Sciatic nerve (tissue), 2 donors: ENCODE data around the gene C1orf159. TPM values are rescaled to one million over a fixed set of nuclear protein-coding genes. Genes with fewer than 3 reads are reported as not detected.
"Not testable (repeated sequence)": the region's sequence is repeated elsewhere in the genome, so short reads cannot be mapped to it uniquely, and the experiment has no call there.

Experiments
- ATAC-seq: fragments of 200-7000 bp; cut with Tn5 transposase; one replicate; pipeline ENCODE4 v1.9.1; 2020; ENCODE audit warnings: mild to moderate bottlenecking, moderate library complexity
- DNase-seq: peaks from one replicate; pipeline ENCODE4 v3.0.0-alpha.2; 2020; ENCODE audit warnings: low spot score
- intact Hi-C: fragments of 100-400 bp; cut with DNase I; formaldehyde crosslinking; loops from one replicate; pipeline ENCODE4 v1.14.2; 2022
- total RNA-seq: library from RNA; stranded (reverse); fragmentation: NEBNext Ultra II Directional; extraction: Animal tissue kit (Norgen Biotek cat#: 25700); gene quantifications from one replicate; pipeline ENCODE4 v1.2.1, GENCODE V29; 2021
- donor health status: DM: no; HTN: no; CAD: no.
- donor health status: DM: no; HTN: no; CAD: no.

Gene C1orf159
- 12.0 TPM for total RNA-seq

GRCh38 chr1:1115786-1116700 lies at the start of gene C1orf159:
Gene C1orf159 (minus strand): TSS chr1:1116089. CDS start chr1:1091543, 24,546 bp downstream.
- DNase-seq (peak; percentile 99), ATAC-seq (peak; percentile 99)
- intact Hi-C loops, result no loop called here

GRCh38 chr1:1165485-1165884 lies 49.6 kb upstream of the C1orf159 start:
- DNase-seq (no peak), ATAC-seq (no peak)
- intact Hi-C loops, result no loop called here

GRCh38 chr1:1164701-1165451 lies 49.0 kb upstream of the C1orf159 start:
- intact Hi-C loops, result no loop called here
- ATAC-seq (no peak), DNase-seq (no peak)

GRCh38 chr1:1164361-1164700 lies 48.4 kb upstream of the C1orf159 start:
- intact Hi-C loops, result no loop called here
- DNase-seq, result no peak

GRCh38 chr1:1163538-1164070 lies 47.7 kb upstream of the C1orf159 start:
- ATAC-seq, result no peak
- no peak for DNase-seq
- intact Hi-C loops, result no loop called here

More at GRCh38 chr1:1164361-1164700, 48.4 kb upstream of the C1orf159 start:
- no peak for ATAC-seq

GRCh38 chr1:1162597-1163537 lies 47.0 kb upstream of the C1orf159 start:
- no peak for ATAC-seq
- DNase-seq, result no peak
- intact Hi-C loops, result no loop called here

- intact Hi-C loops, result no loop called here
- no peak for DNase-seq
- ATAC-seq, result no peak
Measured at GRCh38 chr1:1161683-1162079, 45.8 kb upstream of the C1orf159 start.

- ATAC-seq (no peak), DNase-seq (no peak)
- intact Hi-C loops, result no loop called here
Measured at GRCh38 chr1:1161078-1161682, 45.3 kb upstream of the C1orf159 start.

- ATAC-seq (no peak), DNase-seq (no peak)
- intact Hi-C loops, result no loop called here
Measured at GRCh38 chr1:1160281-1160930, 44.5 kb upstream of the C1orf159 start.

- ATAC-seq (peak; percentile 53), DNase-seq (peak; percentile 79)
- intact Hi-C loops, result no loop called here
Measured at GRCh38 chr1:1157914-1158710, 42.2 kb upstream of the C1orf159 start.

GRCh38 chr1:1157426-1157913 lies 41.6 kb upstream of the C1orf159 start:
- peak; percentile 92 for ATAC-seq
- intact Hi-C loops, result no loop called here
- DNase-seq, result peak; percentile 90

GRCh38 chr1:1157033-1157365 lies 41.1 kb upstream of the C1orf159 start:
- DNase-seq, result no peak
- intact Hi-C loops, result no loop called here
- ATAC-seq, result peak; percentile 4

GRCh38 chr1:1156140-1157032 lies 40.5 kb upstream of the C1orf159 start:
- ATAC-seq, result peak; percentile 1
- intact Hi-C loops, result no loop called here
- DNase-seq, result no peak

GRCh38 chr1:1155258-1155657 lies 39.4 kb upstream of the C1orf159 start:
- ATAC-seq (no peak), DNase-seq (no peak)
- intact Hi-C loops, result no loop called here

- DNase-seq (no peak), ATAC-seq (no peak)
- intact Hi-C loops, result no loop called here
Measured at GRCh38 chr1:1153874-1154273, 38.0 kb upstream of the C1orf159 start.

GRCh38 chr1:1153215-1153614 lies 37.3 kb upstream of the C1orf159 start:
- ATAC-seq, DNase-seq, intact Hi-C loops: not testable (repeated sequence)
